ENCODE results near the gene H3-3A.
"Not testable (repeated sequence)": the region's sequence is repeated elsewhere in the genome, so short reads cannot be mapped to it uniquely, and the experiment has no call there.

H3-3A gene

DNA sequence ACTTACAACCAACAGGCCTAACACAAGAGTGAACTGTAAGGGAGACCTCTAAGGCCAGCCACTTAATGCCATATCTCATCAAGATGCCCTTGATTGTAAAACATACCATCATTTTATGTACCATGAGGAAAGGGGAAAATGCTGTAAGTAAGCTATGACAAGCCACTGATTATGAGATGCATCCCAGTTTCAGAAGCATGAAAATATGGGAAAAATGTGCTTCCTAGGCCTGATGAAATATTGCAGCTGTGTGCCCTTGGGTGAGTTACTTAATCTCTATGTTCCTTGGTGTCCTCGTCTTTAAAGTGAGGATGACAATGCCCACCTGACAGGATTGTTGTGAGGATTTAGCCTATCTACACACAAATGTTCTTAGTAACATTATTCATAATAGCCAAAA is 28.9 kb downstream of the H3-3A start:
- no peak for TF ChIP-seq CTCF (IDR thresholded peaks at IDR 0.05; ENCODE audit: low read depth, low read length, missing control alignments)
- no peak overlapping the region for H3K4me3 ChIP-seq (replicated peaks; ENCODE audit: low read depth, low read length)
- DNase-seq (ENCODE audit: extremely low read depth, low read depth): no peak

GRCh38 chr1:226092048-226092820 is 29.7 kb downstream of the H3-3A start:
- DNase-seq (ENCODE audit: extremely low read depth, low read depth); H3K4me3 ChIP-seq (replicated peaks; ENCODE audit: low read depth, low read length): not testable (repeated sequence)

GRCh38 chr1:226092965-226093364 is 30.4 kb downstream of the H3-3A start:
- no peak for TF ChIP-seq CTCF (IDR thresholded peaks at IDR 0.05; ENCODE audit: low read depth, low read length, missing control alignments)
- no peak for DNase-seq (ENCODE audit: extremely low read depth, low read depth)
- no peak overlapping the region for H3K4me3 ChIP-seq (replicated peaks; ENCODE audit: low read depth, low read length)

- no peak for DNase-seq (ENCODE audit: extremely low read depth, low read depth)
Observed at GRCh38 chr1:226093621-226094020, 31.1 kb downstream of the H3-3A start.

DNA sequence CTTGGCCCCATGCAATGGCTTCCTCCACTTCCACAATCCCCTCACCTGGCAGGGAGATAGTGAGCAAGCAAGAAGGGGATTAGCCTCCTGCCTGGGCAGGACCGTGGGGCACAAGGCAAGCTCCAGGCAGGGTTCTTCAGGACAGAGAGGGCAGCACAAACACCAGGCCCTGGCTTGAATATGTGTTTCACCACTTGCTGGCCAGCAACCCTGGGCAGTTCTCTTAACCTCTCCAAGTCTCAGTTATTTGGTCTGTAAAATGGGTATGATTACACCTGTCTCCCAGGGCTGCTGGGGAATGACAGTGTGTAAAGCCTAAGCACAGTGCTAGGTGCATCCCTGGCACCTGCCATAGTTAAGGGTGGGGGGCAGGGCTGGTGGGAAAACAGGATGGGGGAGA is 31.9 kb downstream of the H3-3A start:
- TF ChIP-seq CTCF (IDR thresholded peaks at IDR 0.05; ENCODE audit: low read depth, low read length, missing control alignments): no peak
- DNase-seq (ENCODE audit: extremely low read depth, low read depth): no peak
- no peak overlapping the region for H3K4me3 ChIP-seq (replicated peaks; ENCODE audit: low read depth, low read length)

More at GRCh38 chr1:226093621-226094020, 31.1 kb downstream of the H3-3A start:
- no peak overlapping the region for H3K4me3 ChIP-seq (replicated peaks; ENCODE audit: low read depth, low read length)
- no peak for TF ChIP-seq CTCF (IDR thresholded peaks at IDR 0.05; ENCODE audit: low read depth, low read length, missing control alignments)

- no peak overlapping the region for H3K4me3 ChIP-seq (replicated peaks; ENCODE audit: low read depth, low read length)
- DNase-seq (ENCODE audit: extremely low read depth, low read depth): no peak
- TF ChIP-seq CTCF (IDR thresholded peaks at IDR 0.05; ENCODE audit: low read depth, low read length, missing control alignments): no peak
Observed at GRCh38 chr1:226095286-226095685, 32.8 kb downstream of the H3-3A start.

DNA sequence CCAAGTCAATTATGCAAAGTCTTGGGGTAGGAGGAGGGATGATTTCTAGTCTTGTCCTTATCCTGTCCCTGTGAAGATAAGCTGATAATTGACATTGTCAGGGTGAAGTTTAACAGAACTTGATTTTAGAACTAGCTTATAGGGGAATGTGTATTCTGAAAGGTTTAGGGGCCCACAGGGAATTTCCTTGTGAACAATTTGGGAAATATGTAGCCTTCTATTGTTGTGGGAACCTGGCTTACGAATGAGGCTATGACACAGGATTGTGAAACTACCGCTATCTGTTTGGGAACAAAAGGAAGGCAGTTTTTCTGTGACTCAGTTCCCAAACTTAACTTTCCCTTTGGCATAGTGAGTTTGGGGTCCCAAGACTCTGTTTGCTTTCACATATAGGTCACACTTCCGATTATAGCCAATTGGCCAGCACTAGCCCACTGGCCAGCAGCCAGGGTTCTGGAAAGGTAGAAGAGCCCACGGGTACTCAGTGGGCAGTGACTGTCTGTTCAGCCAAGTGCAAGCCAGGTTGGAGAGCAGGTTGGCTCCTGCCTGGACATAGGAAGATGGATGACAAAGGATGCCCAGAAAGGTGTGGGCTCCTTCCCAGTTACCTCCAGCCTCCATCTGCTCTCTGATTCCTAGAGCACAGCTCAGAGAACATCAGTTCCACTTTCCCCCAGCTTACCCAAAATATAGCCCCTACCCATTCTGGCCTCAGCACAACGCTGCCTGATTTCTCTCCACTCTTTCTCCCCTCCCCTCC is 35.5 kb downstream of the H3-3A start:
- H3K4me3 ChIP-seq (replicated peaks; ENCODE audit: low read depth, low read length): no peak overlapping the region
- no peak for TF ChIP-seq CTCF (IDR thresholded peaks at IDR 0.05; ENCODE audit: low read depth, low read length, missing control alignments)
- DNase-seq (ENCODE audit: extremely low read depth, low read depth): no peak

Measured in HFF-Myc (cell line).